ENCODE data around the gene CYP27B1. TPM values are rescaled to one million over a fixed set of nuclear protein-coding genes. Genes with fewer than 3 reads are reported as not detected.
"Not testable (repeated sequence)": the region's sequence is repeated elsewhere in the genome, so short reads cannot be mapped to it uniquely, and the experiment has no call there.

CYP27B1 gene
- polyA plus RNA-seq, 1 experiment = 0.29 TPM

DNA sequence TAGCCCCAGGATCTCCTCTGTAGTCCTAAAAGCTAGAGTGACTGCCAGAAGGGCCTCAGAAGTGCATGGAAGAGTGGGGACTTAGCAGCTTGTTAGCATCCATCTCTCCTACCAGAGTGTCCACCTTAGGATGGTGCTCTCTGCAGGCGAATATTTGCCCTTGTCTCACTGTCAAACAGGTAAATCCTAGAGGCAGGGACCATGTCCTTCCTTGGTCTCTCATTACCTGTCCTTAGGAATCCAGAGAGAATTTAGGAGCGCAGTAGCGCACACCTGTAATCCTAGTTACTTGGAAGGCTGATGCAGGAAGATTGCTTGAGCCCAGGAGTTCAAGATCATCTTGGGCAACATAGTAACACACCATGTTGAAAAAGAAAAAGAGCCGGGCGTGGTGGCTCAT is 49.7 kb downstream of the CYP27B1 start:
- TF ChIP-seq, protein P1, sequence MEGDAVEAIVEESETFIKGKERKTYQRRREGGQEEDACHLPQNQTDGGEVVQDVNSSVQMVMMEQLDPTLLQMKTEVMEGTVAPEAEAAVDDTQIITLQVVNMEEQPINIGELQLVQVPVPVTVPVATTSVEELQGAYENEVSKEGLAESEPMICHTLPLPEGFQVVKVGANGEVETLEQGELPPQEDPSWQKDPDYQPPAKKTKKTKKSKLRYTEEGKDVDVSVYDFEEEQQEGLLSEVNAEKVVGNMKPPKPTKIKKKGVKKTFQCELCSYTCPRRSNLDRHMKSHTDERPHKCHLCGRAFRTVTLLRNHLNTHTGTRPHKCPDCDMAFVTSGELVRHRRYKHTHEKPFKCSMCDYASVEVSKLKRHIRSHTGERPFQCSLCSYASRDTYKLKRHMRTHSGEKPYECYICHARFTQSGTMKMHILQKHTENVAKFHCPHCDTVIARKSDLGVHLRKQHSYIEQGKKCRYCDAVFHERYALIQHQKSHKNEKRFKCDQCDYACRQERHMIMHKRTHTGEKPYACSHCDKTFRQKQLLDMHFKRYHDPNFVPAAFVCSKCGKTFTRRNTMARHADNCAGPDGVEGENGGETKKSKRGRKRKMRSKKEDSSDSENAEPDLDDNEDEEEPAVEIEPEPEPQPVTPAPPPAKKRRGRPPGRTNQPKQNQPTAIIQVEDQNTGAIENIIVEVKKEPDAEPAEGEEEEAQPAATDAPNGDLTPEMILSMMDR (IDR thresholded peaks at IDR 0.05; ENCODE audit: low read depth, low read length) = no peak
- Histone ChIP-seq H3K9me3 (ENCODE audit: control insufficient read depth, insufficient read depth, low read length) (no peaks in the 10 kb centered on the region), H3K27me3 (ENCODE audit: control insufficient read depth, insufficient read depth, low read length) (no peaks in the 10 kb centered on the region), H3K4me3 (ENCODE audit: low read depth, low read length) (no peak overlapping the region), H3K27ac (ENCODE audit: low read depth, low read length) (no peak overlapping the region)
- DNase-seq (ENCODE audit: low read depth, low spot score) = no peak
- CTCF ChIA-PET = interaction anchor here (0.6 kb wide), 1 partner anchor 589 kb away, joined by 3 read pairs; no protein-coding TSS in a partner anchor
- POLR2A ChIA-PET = interaction anchor here (0.6 kb wide), 2 partner anchors 14 to 106 kb away, joined by 4 to 7 read pairs; partner anchors contain the start of gene ARHGEF25

DNA sequence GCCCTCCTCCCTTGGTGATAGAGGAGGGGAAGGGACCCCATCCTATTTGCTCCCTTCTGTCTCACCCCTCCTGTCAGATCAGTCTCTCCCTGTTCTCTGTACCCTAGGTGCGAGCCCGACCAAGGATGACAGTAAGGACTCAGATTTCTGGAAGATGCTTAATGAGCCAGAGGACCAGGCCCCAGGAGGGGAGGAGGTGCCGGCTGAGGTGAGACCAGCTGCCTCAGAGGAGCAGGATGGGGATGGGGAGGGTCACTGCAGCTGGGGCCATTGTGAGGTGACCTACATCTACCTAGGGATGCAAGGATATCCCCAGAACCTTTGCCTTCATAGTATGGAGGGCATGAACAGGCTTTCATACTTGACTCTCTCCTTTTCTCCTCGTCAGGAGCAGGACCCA is 50.6 kb downstream of the CYP27B1 start:
- CTCF ChIA-PET = interaction anchor here (0.6 to 0.7 kb wide), 2 partner anchors 394 to 588 kb away, joined by 3 to 7 read pairs; no protein-coding TSS in a partner anchor
- no peaks in the 10 kb centered on the region for H3K27me3 ChIP-seq (ENCODE audit: control insufficient read depth, insufficient read depth, low read length)
- no peak overlapping the region for H3K27ac ChIP-seq (ENCODE audit: low read depth, low read length)
- H3K4me3 ChIP-seq (ENCODE audit: low read depth, low read length) = no peak overlapping the region
- no peak for DNase-seq (ENCODE audit: low read depth, low spot score)
- TF ChIP-seq, protein P1 (IDR thresholded peaks at IDR 0.05; ENCODE audit: low read depth, low read length) = no peak
- POLR2A ChIA-PET = no interaction called here
- no peaks in the 10 kb centered on the region for H3K9me3 ChIP-seq (ENCODE audit: control insufficient read depth, insufficient read depth, low read length)

DNA sequence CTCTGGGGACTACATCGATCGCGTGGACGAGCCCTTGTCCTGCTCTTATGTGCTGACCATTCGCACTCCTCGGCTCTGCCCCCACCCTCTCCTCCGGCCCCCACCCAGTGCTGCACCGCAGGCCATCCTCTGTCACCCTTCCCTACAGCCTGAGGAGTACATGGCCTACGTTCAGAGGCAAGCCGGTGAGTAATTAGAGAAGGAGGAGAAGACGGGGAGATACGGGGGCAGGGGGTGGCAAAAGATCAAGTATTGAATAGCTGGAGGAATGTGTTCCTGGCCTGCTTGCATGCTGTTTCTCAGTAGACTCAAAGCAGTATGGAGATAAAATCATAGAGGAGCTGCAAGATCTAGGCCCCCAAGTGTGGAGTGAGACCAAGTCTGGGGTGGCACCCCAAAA is 51.1 kb downstream of the CYP27B1 start:
- TF ChIP-seq, protein P1 (IDR thresholded peaks at IDR 0.05; ENCODE audit: low read depth, low read length) = no peak
- no peak for DNase-seq (ENCODE audit: low read depth, low spot score)
- ChIA-PET CTCF (interaction anchor here (0.7 to 0.9 kb wide), 2 partner anchors 11 to 394 kb away, joined by 3 to 7 read pairs; no protein-coding TSS in a partner anchor), POLR2A (no interaction called here)
- Histone ChIP-seq H3K4me3 (ENCODE audit: low read depth, low read length) (no peak overlapping the region), H3K9me3 (ENCODE audit: control insufficient read depth, insufficient read depth, low read length) (no peaks in the 10 kb centered on the region), H3K27ac (ENCODE audit: low read depth, low read length) (no peak overlapping the region), H3K27me3 (ENCODE audit: control insufficient read depth, insufficient read depth, low read length) (no peaks in the 10 kb centered on the region)

DNA sequence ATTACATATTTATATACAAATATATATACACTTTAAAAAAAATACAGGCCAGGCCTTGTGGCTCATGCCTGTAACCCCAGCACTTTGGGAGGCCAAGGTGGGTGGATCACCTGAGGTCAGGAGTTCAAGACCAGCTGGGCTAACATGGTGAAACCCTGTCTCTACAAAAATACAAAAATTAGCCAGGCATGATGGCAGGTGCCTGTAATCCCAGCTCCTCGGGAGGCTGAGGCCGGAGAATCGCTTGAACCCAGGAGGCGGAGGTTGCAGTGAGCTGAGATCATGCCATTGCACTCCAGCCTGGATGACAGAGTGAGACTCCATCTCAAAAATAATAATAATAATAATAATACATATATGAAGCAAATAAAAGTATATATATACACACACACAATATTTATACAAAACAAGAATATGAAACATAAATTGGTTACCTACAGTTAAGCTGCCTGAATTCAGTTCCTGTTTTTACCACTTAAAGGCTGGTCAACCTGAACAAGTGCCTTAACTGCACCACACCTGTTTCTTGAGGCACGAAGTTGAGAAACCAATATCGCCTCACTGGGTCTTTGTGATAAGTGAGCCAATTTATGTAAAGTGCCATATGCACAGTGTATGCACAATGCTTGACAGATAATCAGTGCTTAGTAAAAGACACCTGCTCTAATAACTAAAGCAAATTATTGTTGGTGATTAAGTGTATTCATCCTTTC is 51.7 kb downstream of the CYP27B1 start:
- POLR2A ChIA-PET; H3K9me3 ChIP-seq (ENCODE audit: control insufficient read depth, insufficient read depth, low read length); H3K27me3 ChIP-seq (ENCODE audit: control insufficient read depth, insufficient read depth, low read length); DNase-seq (ENCODE audit: low read depth, low spot score); H3K4me3 ChIP-seq (ENCODE audit: low read depth, low read length); H3K27ac ChIP-seq (ENCODE audit: low read depth, low read length): not testable (repeated sequence)
- CTCF ChIA-PET = interaction anchor here (0.7 to 0.9 kb wide), 2 partner anchors 11 to 393 kb away, joined by 3 to 7 read pairs; no protein-coding TSS in a partner anchor

DNA sequence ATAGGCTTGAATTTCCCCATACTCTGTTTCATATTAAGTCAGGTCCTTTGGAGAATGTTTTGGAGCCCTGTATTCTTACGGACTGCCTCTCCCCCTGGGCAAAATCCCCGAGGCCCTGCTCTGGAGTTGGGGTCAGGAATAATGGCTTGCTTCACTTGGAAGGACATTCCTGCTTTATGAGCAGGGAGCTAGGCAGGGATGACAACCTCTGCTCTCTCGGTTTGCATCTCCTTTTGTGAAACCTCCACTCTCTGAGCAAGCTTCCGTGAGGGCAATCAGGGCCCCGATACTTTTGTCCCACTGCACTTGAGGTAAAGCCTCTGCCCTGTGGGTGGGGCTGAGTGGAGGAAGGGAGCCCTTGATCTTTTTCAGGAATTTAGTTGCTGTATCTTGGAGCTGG is 53.7 kb downstream of the CYP27B1 start:
- TF ChIP-seq, protein P1 (IDR thresholded peaks at IDR 0.05; ENCODE audit: low read depth, low read length) = no peak
- H3K27ac ChIP-seq (ENCODE audit: low read depth, low read length) = no peak overlapping the region
- ChIA-PET CTCF (interaction anchor here (1.6 to 2.7 kb wide), 2 partner anchors 13 to 130 kb away, joined by 5 to 15 read pairs; no protein-coding TSS in a partner anchor), POLR2A (no interaction called here)
- no peaks in the 10 kb centered on the region for H3K9me3 ChIP-seq (ENCODE audit: control insufficient read depth, insufficient read depth, low read length)
- H3K27me3 ChIP-seq (ENCODE audit: control insufficient read depth, insufficient read depth, low read length) = no peaks in the 10 kb centered on the region
- no peak overlapping the region for H3K4me3 ChIP-seq (ENCODE audit: low read depth, low read length)
- DNase-seq (ENCODE audit: low read depth, low spot score) = no peak

Data from AG04450 (cell line).